K562 (cell line): ENCODE data around the gene MOCS3. TPM values are rescaled to one million over a fixed set of nuclear protein-coding genes. Genes with fewer than 3 reads are reported as not detected.

Experiments used
- BHLHE40 ChIP-seq: IDR thresholded peaks from 2 replicates; pipeline ENCODE4 v1.6.1; 2011; ENCODE audit warnings: low read length, improper control_type of control experiment
- CBX1 ChIP-seq: sonication (generic); IDR thresholded peaks from 2 replicates; pipeline ENCODE4 v1.6.1; 2016; ENCODE audit warnings: antibody characterized with exemption, low read depth, mild to moderate bottlenecking
- CREB1 ChIP-seq, 2 experiments: sonication (generic) in 1 of 2; formaldehyde crosslinking in 1 of 2; IDR thresholded peaks; 2 replicates each; pipeline versions ENCODE4 v1.6.1 to v1.8.0; 2012 to 2022; ENCODE audit warnings: inconsistent platforms in 1 of 2, mild to moderate bottlenecking in 1 of 2, missing genetic modification reagents in 1 of 2, moderate library complexity in 1 of 2
- CSDE1 ChIP-seq, 2 experiments: fragments of 450-650 bp; IDR thresholded peaks; 2 replicates each; pipeline ENCODE4 v1.6.1; 2016; ENCODE audit warnings: mild to moderate bottlenecking in 1 of 2
- CXXC5 ChIP-seq: fragments of 250-450 bp; sonication (Bioruptor Pico); IDR thresholded peaks from 2 replicates; pipeline ENCODE4 v1.8.0; 2022; ENCODE audit warnings: inconsistent platforms, mild to moderate bottlenecking, moderate library complexity
- EZH2 ChIP-seq: IDR thresholded peaks from 2 replicates; pipeline ENCODE4 v1.6.1; 2012; ENCODE audit warnings: low read depth, mild to moderate bottlenecking, inconsistent platforms, low read length, borderline replicate concordance
- NR2C1 ChIP-seq, 2 experiments: fragments of 450-650 bp; IDR thresholded peaks; 2 replicates each; pipeline ENCODE4 v1.6.1; 2017; ENCODE audit warnings: mild to moderate bottlenecking in 2 of 2, antibody characterized with exemption in 1 of 2, inconsistent platforms in 1 of 2, missing compliant biosample characterization in 1 of 2, missing genetic modification characterization in 1 of 2
- POLR2H ChIP-seq: IDR thresholded peaks from 2 replicates; pipeline ENCODE4 v1.6.1; 2016; ENCODE audit warnings: missing genetic modification characterization, low read depth, mild to moderate bottlenecking, control low read depth, missing compliant biosample characterization, moderate library complexity
- SAP30 ChIP-seq: fragments of 200-600 bp; sonication (generic); IDR thresholded peaks from 2 replicates; pipeline ENCODE4 v1.6.1; 2012; ENCODE audit warnings: borderline replicate concordance, low read depth, mild to moderate bottlenecking, moderate library complexity, low read length, control low read depth, inconsistent platforms; ENCODE audit not compliant: insufficient read depth, poor library complexity, severe bottlenecking
- SP1 ChIP-seq: sonication (generic); formaldehyde crosslinking; IDR thresholded peaks from 2 replicates; pipeline ENCODE4 v1.8.1; 2022; ENCODE audit warnings: mild to moderate bottlenecking, missing genetic modification reagents
- YY1 ChIP-seq, 3 experiments: IDR thresholded peaks; 2 replicates each; pipeline ENCODE4 v1.6.1; 2011; ENCODE audit warnings: low read length in 2 of 3, mild to moderate bottlenecking in 2 of 3, moderate library complexity in 2 of 3, borderline replicate concordance in 1 of 3, control low read depth in 1 of 3, low read depth in 1 of 3; ENCODE audit not compliant: insufficient read depth in 3 of 3, insufficient replicate concordance in 2 of 3, control insufficient read depth in 1 of 3, insufficient read length in 1 of 3; ENCODE audit errors: extremely low read depth in 1 of 3
- ZNF263 ChIP-seq: sonication (generic); formaldehyde crosslinking; IDR thresholded peaks from 2 replicates; pipeline ENCODE4 v1.8.0; 2022; ENCODE audit warnings: mild to moderate bottlenecking, missing genetic modification reagents, borderline replicate concordance
- ZNF764 ChIP-seq: fragments of 250-450 bp; sonication (Bioruptor Pico); IDR thresholded peaks from 2 replicates; pipeline ENCODE4 v1.4.0; 2020; ENCODE audit warnings: low read depth, mild to moderate bottlenecking, moderate library complexity
- polyA plus RNA-seq, 8 experiments: library from polyadenylated mRNA; depleted of rRNA in 4 of 8; stranded (reverse) in 5 of 8; unstranded in 3 of 8; fragments of >200 nt; fragmentation: Nextera tagmentation in 2 of 8; fragmentation: Illumina TruSeq in 1 of 8; extraction: Ambion mirVana in 2 of 8; extraction: Trizol in 1 of 8; gene quantifications; 2 replicates each; pipeline versions ENCODE4 v1.2.1 to v1.2.3, GENCODE V29; 2011 to 2014; ENCODE audit warnings: inconsistent platforms in 1 of 8, missing spikeins in 1 of 8
- total RNA-seq, 7 experiments: library from RNA; depleted of rRNA in 6 of 7; stranded (reverse); fragments of >200 nt in 6 of 7; fragmentation: Illumina TruSeq in 2 of 7; extraction: Trizol in 2 of 7; gene quantifications; 2 replicates each; pipeline versions ENCODE4 v1.2.1 to v1.2.3, GENCODE V29; 2011 to 2021; ENCODE audit warnings: low replicate concordance in 1 of 7
- TF ChIP-seq, protein P1 (sequence below), 2 experiments: IDR thresholded peaks; 2 replicates each; pipeline ENCODE4 v1.6.1; 2011; ENCODE audit warnings: borderline replicate concordance in 1 of 2, control low read depth in 1 of 2, low read depth in 1 of 2, low read length in 1 of 2, mild to moderate bottlenecking in 1 of 2, mixed read lengths in 1 of 2, moderate library complexity in 1 of 2; ENCODE audit not compliant: insufficient read depth in 1 of 2, insufficient read length in 1 of 2, poor library complexity in 1 of 2, severe bottlenecking in 1 of 2; ENCODE audit errors: extremely low read depth in 1 of 2
- TF ChIP-seq, protein P2 (sequence below): sonication (generic); formaldehyde crosslinking; IDR thresholded peaks from 2 replicates; pipeline ENCODE4 v1.8.0; 2022; ENCODE audit warnings: missing genetic modification reagents, mild to moderate bottlenecking, moderate library complexity, borderline replicate concordance
- TF ChIP-seq, protein P3 (sequence below), 2 experiments: fragments of 450-650 bp in 1 of 2; IDR thresholded peaks; 2 replicates each; pipeline ENCODE4 v1.6.1; 2011 to 2017; ENCODE audit warnings: low read depth in 2 of 2, antibody characterized with exemption in 1 of 2, borderline replicate concordance in 1 of 2, low read length in 1 of 2, mild to moderate bottlenecking in 1 of 2, mixed read lengths in 1 of 2; ENCODE audit not compliant: control insufficient read depth in 1 of 2
- TF ChIP-seq, protein P4 (sequence below): sonication (generic); formaldehyde crosslinking; IDR thresholded peaks from 2 replicates; pipeline ENCODE4 v1.9.0; 2022; ENCODE audit warnings: mild to moderate bottlenecking, missing genetic modification reagents

Gene MOCS3
- total and polyA plus RNA-seq, 9 of the 15 experiments (the other 6 are each of a cell fraction or from before 2014, with no cell fraction given), result 0.70 to 6.2 (median 2.9) TPM

DNA sequence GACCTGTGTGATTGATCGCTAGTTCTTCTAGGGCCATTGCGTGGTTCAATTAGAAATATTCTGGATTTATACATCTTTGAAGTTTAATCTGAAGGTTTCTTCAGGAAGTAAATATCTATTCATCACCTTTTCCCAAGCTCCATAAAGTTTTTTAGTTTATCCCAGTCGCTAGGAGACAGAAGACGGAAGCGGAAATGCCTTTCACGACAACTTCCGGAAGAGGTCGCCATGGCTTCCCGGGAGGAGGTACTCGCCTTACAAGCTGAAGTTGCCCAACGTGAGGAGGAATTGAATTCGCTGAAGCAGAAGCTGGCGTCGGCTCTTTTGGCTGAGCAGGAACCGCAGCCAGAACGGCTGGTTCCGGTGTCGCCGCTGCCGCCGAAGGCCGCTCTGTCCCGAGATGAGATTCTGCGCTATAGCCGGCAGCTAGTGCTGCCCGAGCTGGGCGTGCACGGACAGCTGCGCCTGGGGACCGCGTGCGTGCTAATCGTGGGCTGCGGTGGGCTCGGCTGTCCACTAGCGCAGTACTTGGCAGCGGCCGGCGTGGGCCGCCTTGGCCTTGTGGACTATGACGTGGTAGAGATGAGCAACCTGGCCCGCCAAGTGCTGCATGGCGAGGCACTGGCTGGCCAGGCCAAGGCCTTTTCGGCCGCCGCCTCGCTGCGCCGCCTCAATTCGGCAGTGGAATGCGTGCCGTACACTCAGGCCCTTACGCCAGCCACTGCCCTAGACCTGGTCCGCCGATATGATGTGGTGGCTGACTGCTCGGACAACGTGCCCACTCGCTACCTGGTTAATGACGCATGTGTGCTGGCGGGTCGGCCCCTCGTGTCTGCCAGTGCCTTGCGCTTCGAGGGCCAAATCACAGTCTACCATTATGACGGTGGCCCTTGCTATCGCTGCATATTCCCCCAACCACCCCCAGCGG, at the start of gene MOCS3 (continued):
- TF ChIP-seq YY1 (IDR thresholded peaks at IDR 0.05; ENCODE audit: borderline replicate concordance in 1 of 3, control insufficient read depth in 1 of 3, extremely low read depth in 1 of 3, insufficient read depth in 3 of 3, insufficient read length in 1 of 3, insufficient replicate concordance in 2 of 3, low read depth in 1 of 3, low read length in 2 of 3) (peak in 1 of 3 experiments; percentile 41), NR2C1 (IDR thresholded peaks at IDR 0.05) (peak; percentile 91), NR2C1 (tag; IDR thresholded peaks at IDR 0.05) (peak; percentile 91), CSDE1 (IDR thresholded peaks at IDR 0.05) (peak in 1 of 2 experiments; percentile 96; a peak in 2 of 4 replicates), EZH2 (no peak), CREB1 (IDR thresholded peaks at IDR 0.05) (no peak; the same call in 1 of the 2 replicates), CREB1 (CRISPR knock-in tag; IDR thresholded peaks at IDR 0.05) (peak; percentile 57), SAP30 (peak; percentile 89), ZNF263 (CRISPR knock-in tag) (no peak), ZNF764 (CRISPR knock-in tag) (no peak), CBX1 (0 out of 2 replicates have a peak, but pooled peaks have one; percentile 10), POLR2H (tag) (peak; percentile 63; the same call in 1 of the 2 replicates), BHLHE40 (peak; percentile 90), CXXC5 (CRISPR knock-in tag) (peak; percentile 85; the same call in 1 of the 2 replicates), SP1 (CRISPR knock-in tag) (peak; percentile 23; the same call in 1 of the 2 replicates)
- TF ChIP-seq, protein P1, sequence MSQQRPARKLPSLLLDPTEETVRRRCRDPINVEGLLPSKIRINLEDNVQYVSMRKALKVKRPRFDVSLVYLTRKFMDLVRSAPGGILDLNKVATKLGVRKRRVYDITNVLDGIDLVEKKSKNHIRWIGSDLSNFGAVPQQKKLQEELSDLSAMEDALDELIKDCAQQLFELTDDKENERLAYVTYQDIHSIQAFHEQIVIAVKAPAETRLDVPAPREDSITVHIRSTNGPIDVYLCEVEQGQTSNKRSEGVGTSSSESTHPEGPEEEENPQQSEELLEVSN (IDR thresholded peaks at IDR 0.05; ENCODE audit: borderline replicate concordance in 1 of 2, extremely low read depth in 1 of 2, insufficient read depth in 1 of 2, insufficient read length in 1 of 2, low read depth in 1 of 2, low read length in 1 of 2, poor library complexity in 1 of 2, severe bottlenecking in 1 of 2), result peak; percentile 36 to 67
- TF ChIP-seq, protein P2, sequence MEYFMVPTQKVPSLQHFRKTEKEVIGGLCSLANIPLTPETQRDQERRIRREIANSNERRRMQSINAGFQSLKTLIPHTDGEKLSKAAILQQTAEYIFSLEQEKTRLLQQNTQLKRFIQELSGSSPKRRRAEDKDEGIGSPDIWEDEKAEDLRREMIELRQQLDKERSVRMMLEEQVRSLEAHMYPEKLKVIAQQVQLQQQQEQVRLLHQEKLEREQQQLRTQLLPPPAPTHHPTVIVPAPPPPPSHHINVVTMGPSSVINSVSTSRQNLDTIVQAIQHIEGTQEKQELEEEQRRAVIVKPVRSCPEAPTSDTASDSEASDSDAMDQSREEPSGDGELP, result peak; percentile 72; the same call in 1 of the 2 replicates
- TF ChIP-seq, protein P3, sequence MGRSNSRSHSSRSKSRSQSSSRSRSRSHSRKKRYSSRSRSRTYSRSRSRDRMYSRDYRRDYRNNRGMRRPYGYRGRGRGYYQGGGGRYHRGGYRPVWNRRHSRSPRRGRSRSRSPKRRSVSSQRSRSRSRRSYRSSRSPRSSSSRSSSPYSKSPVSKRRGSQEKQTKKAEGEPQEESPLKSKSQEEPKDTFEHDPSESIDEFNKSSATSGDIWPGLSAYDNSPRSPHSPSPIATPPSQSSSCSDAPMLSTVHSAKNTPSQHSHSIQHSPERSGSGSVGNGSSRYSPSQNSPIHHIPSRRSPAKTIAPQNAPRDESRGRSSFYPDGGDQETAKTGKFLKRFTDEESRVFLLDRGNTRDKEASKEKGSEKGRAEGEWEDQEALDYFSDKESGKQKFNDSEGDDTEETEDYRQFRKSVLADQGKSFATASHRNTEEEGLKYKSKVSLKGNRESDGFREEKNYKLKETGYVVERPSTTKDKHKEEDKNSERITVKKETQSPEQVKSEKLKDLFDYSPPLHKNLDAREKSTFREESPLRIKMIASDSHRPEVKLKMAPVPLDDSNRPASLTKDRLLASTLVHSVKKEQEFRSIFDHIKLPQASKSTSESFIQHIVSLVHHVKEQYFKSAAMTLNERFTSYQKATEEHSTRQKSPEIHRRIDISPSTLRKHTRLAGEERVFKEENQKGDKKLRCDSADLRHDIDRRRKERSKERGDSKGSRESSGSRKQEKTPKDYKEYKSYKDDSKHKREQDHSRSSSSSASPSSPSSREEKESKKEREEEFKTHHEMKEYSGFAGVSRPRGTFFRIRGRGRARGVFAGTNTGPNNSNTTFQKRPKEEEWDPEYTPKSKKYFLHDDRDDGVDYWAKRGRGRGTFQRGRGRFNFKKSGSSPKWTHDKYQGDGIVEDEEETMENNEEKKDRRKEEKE (IDR thresholded peaks at IDR 0.05; ENCODE audit: borderline replicate concordance in 1 of 2, control insufficient read depth in 1 of 2, low read depth in 2 of 2, low read length in 1 of 2), result peak in 1 of 2 experiments; percentile 94; a peak in 2 of 4 replicates
- TF ChIP-seq, protein P4, sequence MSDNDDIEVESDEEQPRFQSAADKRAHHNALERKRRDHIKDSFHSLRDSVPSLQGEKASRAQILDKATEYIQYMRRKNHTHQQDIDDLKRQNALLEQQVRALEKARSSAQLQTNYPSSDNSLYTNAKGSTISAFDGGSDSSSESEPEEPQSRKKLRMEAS (CRISPR knock-in tag), result peak; percentile 90
